Measurements from ENCODE around the gene FCRL6. TPM values are rescaled to one million over a fixed set of nuclear protein-coding genes. Genes with fewer than 3 reads are reported as not detected.

The FCRL6 gene
- total RNA-seq, 1 donor from 2014 or later = 0.33 TPM

GRCh38 chr1:159779403-159779851 is 22.7 kb upstream of the FCRL6 start:
- no peak for DNase-seq
- Histone ChIP-seq H3K4me1 (peaks cover 33% of the 10 kb centered on the region), H3K27ac (replicated peaks) (peak overlapping the region; percentile 88), H3K36me3 (no peaks in the 10 kb centered on the region), H3K27me3 (ENCODE audit: low read depth) (no peaks in the 10 kb centered on the region), H3K9me3 (replicated peaks) (no peaks in the 10 kb centered on the region), H3K4me3 (no peak overlapping the region)
- no peak for TF ChIP-seq CTCF (IDR thresholded peaks at IDR 0.05; ENCODE audit: borderline replicate concordance)
- intact Hi-C loops (cut with micrococcal nuclease) = no loop called here

GRCh38 chr1:159780583-159781582 is 21.3 kb upstream of the FCRL6 start, which contains the start of gene DUSP23:
DUSP23 (plus strand) TSS chr1:159780962; CDS start chr1:159781101, 139 bp downstream.
- peak within 1 kb of the TSS; percentile 88 for H3K27ac ChIP-seq (replicated peaks)
- intact Hi-C loops (cut with micrococcal nuclease) = no loop called here
- DNase-seq = peak; percentile 97
- H3K4me3 ChIP-seq = peak within 1 kb of the TSS; percentile 86
- H3K9me3 ChIP-seq (replicated peaks) = no peaks in the 10 kb centered on the region
- H3K36me3 ChIP-seq = no peaks in the 10 kb centered on the region
- H3K4me1 ChIP-seq = peaks cover 24% of the 10 kb centered on the region
- peak; percentile 98 for TF ChIP-seq CTCF (IDR thresholded peaks at IDR 0.05; ENCODE audit: borderline replicate concordance)
- no peaks in the 10 kb centered on the region for H3K27me3 ChIP-seq (ENCODE audit: low read depth)

GRCh38 chr1:159781992-159782391 is 20.2 kb upstream of the FCRL6 start:
- no peak for DNase-seq
- H3K27me3 ChIP-seq (ENCODE audit: low read depth) = no peaks in the 10 kb centered on the region
- peak overlapping the region; percentile 88 for H3K27ac ChIP-seq (replicated peaks)
- H3K4me1 ChIP-seq = peaks cover 24% of the 10 kb centered on the region
- TF ChIP-seq CTCF (IDR thresholded peaks at IDR 0.05; ENCODE audit: borderline replicate concordance) = no peak
- intact Hi-C loops (cut with micrococcal nuclease) = no loop called here
- H3K36me3 ChIP-seq = no peaks in the 10 kb centered on the region
- no peaks in the 10 kb centered on the region for H3K9me3 ChIP-seq (replicated peaks)
- H3K4me3 ChIP-seq = peak overlapping the region; percentile 86

GRCh38 chr1:159783724-159784123 is 18.4 kb upstream of the FCRL6 start:
- intact Hi-C loops (cut with micrococcal nuclease) = no loop called here
- no peaks in the 10 kb centered on the region for H3K36me3 ChIP-seq
- H3K9me3 ChIP-seq (replicated peaks) = no peaks in the 10 kb centered on the region
- no peak overlapping the region for H3K27ac ChIP-seq (replicated peaks)
- TF ChIP-seq CTCF (IDR thresholded peaks at IDR 0.05; ENCODE audit: borderline replicate concordance) = no peak
- DNase-seq = no peak
- peaks cover 24% of the 10 kb centered on the region for H3K4me1 ChIP-seq
- H3K4me3 ChIP-seq = no peak overlapping the region
- H3K27me3 ChIP-seq (ENCODE audit: low read depth) = no peaks in the 10 kb centered on the region

- intact Hi-C loops (cut with micrococcal nuclease) = no loop called here
- no peak for DNase-seq
- no peak overlapping the region for H3K4me3 ChIP-seq
- no peak overlapping the region for H3K27ac ChIP-seq (replicated peaks)
- no peak for TF ChIP-seq CTCF (IDR thresholded peaks at IDR 0.05; ENCODE audit: borderline replicate concordance)
- peaks cover 10% of the 10 kb centered on the region for H3K27me3 ChIP-seq (ENCODE audit: low read depth)
- peaks cover 6% of the 10 kb centered on the region for H3K4me1 ChIP-seq
- H3K9me3 ChIP-seq (replicated peaks) = no peaks in the 10 kb centered on the region
- H3K36me3 ChIP-seq = no peaks in the 10 kb centered on the region
Measured at GRCh38 chr1:159786465-159786864, 15.7 kb upstream of the FCRL6 start.
